ENCODE measurements around the gene TAC4.

The TAC4 gene

DNA sequence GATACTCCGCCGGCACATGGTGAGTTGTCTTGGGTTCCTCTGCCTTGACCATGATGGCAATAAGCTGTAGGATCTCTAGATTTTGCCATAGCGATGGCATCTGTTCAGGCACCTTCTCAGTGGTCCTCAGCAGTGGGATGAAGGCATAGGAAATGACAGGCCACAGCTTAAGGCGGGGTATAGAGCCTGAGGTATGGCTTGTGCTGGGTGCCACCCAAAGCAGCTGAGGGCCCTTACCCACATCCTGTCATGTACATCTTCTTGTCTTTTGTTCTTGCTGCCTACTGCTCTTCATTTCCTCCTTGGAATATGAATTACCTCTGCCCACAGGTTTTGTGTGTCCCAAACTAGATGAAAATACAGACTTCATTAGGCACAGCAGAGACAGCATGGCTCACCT is 29.9 kb downstream of the TAC4 start:
- Histone ChIP-seq H3F3A (ENCODE audit: control insufficient read depth, insufficient read depth) (no peaks in the 10 kb centered on the region), H4K20me1 (ENCODE audit: control insufficient read depth, insufficient read depth, low read depth, low read length) (peaks cover 3% of the 10 kb centered on the region; the same call in 1 of the 2 replicates), H3K9me3 (ENCODE audit: control insufficient read depth, insufficient read depth, low read length) (no peaks in the 10 kb centered on the region), H3K4me2 (ENCODE audit: low read length) (no peak overlapping the region), H3K4me3 (ENCODE audit: low read length) (no peak overlapping the region), H3K9me2 (replicated peaks; ENCODE audit: control insufficient read depth, low read length) (no peaks in the 10 kb centered on the region), H3K36me3 (ENCODE audit: control insufficient read depth, low read length) (peaks cover 93% of the 10 kb centered on the region), H3K4me1 (ENCODE audit: control insufficient read depth, low read length) (no peaks in the 10 kb centered on the region), H3K27me3 (ENCODE audit: control insufficient read depth, low read length) (no peaks in the 10 kb centered on the region), H3K79me2 (ENCODE audit: control insufficient read depth, low read length) (no peaks in the 10 kb centered on the region; the same call in 1 of the 2 replicates), H3K27ac (ENCODE audit: low read depth, low read length) (no peak overlapping the region)
- TF ChIP-seq, protein P1, sequence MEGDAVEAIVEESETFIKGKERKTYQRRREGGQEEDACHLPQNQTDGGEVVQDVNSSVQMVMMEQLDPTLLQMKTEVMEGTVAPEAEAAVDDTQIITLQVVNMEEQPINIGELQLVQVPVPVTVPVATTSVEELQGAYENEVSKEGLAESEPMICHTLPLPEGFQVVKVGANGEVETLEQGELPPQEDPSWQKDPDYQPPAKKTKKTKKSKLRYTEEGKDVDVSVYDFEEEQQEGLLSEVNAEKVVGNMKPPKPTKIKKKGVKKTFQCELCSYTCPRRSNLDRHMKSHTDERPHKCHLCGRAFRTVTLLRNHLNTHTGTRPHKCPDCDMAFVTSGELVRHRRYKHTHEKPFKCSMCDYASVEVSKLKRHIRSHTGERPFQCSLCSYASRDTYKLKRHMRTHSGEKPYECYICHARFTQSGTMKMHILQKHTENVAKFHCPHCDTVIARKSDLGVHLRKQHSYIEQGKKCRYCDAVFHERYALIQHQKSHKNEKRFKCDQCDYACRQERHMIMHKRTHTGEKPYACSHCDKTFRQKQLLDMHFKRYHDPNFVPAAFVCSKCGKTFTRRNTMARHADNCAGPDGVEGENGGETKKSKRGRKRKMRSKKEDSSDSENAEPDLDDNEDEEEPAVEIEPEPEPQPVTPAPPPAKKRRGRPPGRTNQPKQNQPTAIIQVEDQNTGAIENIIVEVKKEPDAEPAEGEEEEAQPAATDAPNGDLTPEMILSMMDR (IDR thresholded peaks at IDR 0.05; ENCODE audit: low read depth, low read length, poor library complexity, severe bottlenecking), result no peak
- no peak for TF ChIP-seq EZH2phosphoT487 (IDR thresholded peaks at IDR 0.05; ENCODE audit: borderline replicate concordance, low read length)

DNA sequence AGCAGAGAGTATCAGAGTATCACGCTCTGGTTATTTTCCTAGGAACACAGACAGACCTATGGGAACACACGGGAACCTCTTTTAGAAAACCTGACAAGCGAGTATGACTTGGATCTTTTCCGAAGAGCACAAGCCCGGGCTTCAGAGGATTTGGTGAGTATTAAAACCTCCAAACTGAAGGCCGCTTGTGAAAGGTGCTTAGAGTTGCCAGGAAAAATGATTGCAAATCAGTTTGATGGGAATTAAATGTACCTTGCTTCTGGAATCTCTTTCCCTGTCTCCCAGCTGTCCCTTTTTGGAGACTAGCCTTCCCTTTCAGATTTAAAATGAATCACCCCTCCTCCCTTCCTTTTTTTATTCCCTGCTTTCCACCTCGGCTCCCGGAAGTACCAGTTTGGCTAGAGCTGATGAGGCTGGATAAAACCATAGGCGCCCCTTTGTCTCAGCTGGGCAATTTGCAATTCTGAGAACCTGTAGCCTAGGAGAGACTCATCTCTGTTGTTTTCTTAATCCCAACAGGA is 32.0 kb downstream of the TAC4 start:
- H3K4me3 ChIP-seq (ENCODE audit: low read length), result no peak overlapping the region
- no peaks in the 10 kb centered on the region for H3K4me1 ChIP-seq (ENCODE audit: control insufficient read depth, low read length)
- no peak overlapping the region for H3K27ac ChIP-seq (ENCODE audit: low read depth, low read length)
- no peaks in the 10 kb centered on the region for H3K27me3 ChIP-seq (ENCODE audit: control insufficient read depth, low read length)
- H4K20me1 ChIP-seq (ENCODE audit: control insufficient read depth, insufficient read depth, low read depth, low read length), result peaks cover 3% of the 10 kb centered on the region; the same call in 1 of the 2 replicates
- H3F3A ChIP-seq (ENCODE audit: control insufficient read depth, insufficient read depth), result no peaks in the 10 kb centered on the region
- no peaks in the 10 kb centered on the region for H3K9me2 ChIP-seq (replicated peaks; ENCODE audit: control insufficient read depth, low read length)
- H3K9me3 ChIP-seq (ENCODE audit: control insufficient read depth, insufficient read depth, low read length), result no peaks in the 10 kb centered on the region
- peaks cover 80% of the 10 kb centered on the region for H3K36me3 ChIP-seq (ENCODE audit: control insufficient read depth, low read length)
- TF ChIP-seq, protein P1 (IDR thresholded peaks at IDR 0.05; ENCODE audit: low read depth, low read length, poor library complexity, severe bottlenecking), result no peak
- no peak for TF ChIP-seq EZH2phosphoT487 (IDR thresholded peaks at IDR 0.05; ENCODE audit: borderline replicate concordance, low read length)
- H3K79me2 ChIP-seq (ENCODE audit: control insufficient read depth, low read length), result no peaks in the 10 kb centered on the region; the same call in 1 of the 2 replicates
- no peak overlapping the region for H3K4me2 ChIP-seq (ENCODE audit: low read length)

DNA sequence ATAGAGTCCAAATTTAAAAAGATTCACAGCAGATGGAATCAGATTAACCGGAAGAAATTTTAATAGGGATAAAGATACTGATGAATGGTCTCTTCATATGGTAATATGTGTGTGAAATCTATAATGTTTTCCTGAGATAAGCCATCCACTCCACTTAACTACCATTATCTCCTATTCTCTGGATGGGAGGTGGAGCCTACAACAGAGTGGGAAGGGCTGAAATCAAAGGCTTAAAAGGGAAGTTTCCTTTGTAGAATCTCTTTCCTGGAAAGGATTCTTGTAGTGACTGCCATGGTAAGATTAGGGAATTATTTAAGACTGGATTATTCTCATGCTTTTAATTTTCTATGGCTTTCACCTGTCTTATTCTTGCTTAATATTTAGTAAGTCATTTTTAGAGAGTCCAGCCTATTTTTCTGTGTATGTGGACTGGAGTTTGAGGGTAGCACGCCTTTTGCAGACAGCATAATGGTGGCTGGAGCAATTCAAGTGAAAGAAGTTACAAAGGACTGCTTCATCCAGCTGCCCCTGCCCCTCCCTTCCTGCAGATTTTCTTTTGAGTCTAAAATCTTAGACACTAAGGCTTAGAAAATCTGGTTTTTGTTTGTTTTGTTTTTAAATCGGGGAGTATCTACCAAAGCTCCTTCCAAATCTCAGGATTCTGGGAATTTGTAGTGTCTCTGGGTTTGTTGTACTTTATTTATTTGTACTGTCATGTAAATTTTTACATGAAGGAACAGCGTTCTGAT is 32.9 kb downstream of the TAC4 start:
- no peaks in the 10 kb centered on the region for H3K4me1 ChIP-seq (ENCODE audit: control insufficient read depth, low read length)
- no peak for TF ChIP-seq EZH2phosphoT487 (IDR thresholded peaks at IDR 0.05; ENCODE audit: borderline replicate concordance, low read length)
- TF ChIP-seq, protein P1 (IDR thresholded peaks at IDR 0.05; ENCODE audit: low read depth, low read length, poor library complexity, severe bottlenecking), result no peak
- H3K27ac ChIP-seq (ENCODE audit: low read depth, low read length), result no peak overlapping the region
- no peaks in the 10 kb centered on the region for H3K27me3 ChIP-seq (ENCODE audit: control insufficient read depth, low read length)
- no peak overlapping the region for H3K4me2 ChIP-seq (ENCODE audit: low read length)
- no peaks in the 10 kb centered on the region for H3K9me2 ChIP-seq (replicated peaks; ENCODE audit: control insufficient read depth, low read length)
- no peaks in the 10 kb centered on the region for H3F3A ChIP-seq (ENCODE audit: control insufficient read depth, insufficient read depth)
- H3K4me3 ChIP-seq (ENCODE audit: low read length), result no peak overlapping the region
- H3K36me3 ChIP-seq (ENCODE audit: control insufficient read depth, low read length), result peaks cover 75% of the 10 kb centered on the region
- H3K79me2 ChIP-seq (ENCODE audit: control insufficient read depth, low read length), result no peaks in the 10 kb centered on the region; the same call in 1 of the 2 replicates
- H3K9me3 ChIP-seq (ENCODE audit: control insufficient read depth, insufficient read depth, low read length), result no peaks in the 10 kb centered on the region
- H4K20me1 ChIP-seq (ENCODE audit: control insufficient read depth, insufficient read depth, low read depth, low read length), result peaks cover 3% of the 10 kb centered on the region; the same call in 1 of the 2 replicates
